B cell (primary cell): ENCODE measurements around the gene RNF130. TPM values are rescaled to one million over a fixed set of nuclear protein-coding genes. Genes with fewer than 3 reads are reported as not detected.
"Not testable (repeated sequence)": the region's sequence is repeated elsewhere in the genome, so short reads cannot be mapped to it uniquely, and the experiment has no call there.

ENCODE experiments used
- ATAC-seq: fragments of 200-7000 bp; cut with Tn5 transposase; one replicate; pipeline ENCODE4 v1.10.0; 2021; ENCODE audit warnings: low read depth, mild to moderate bottlenecking, moderate number of reproducible peaks, moderate library complexity
- CTCF ChIA-PET: fragments of 350-600 bp; sonication (Branson Sonifier 250); formaldehyde crosslinking; loops from one replicate; lab custom pipeline; 2021; ENCODE audit warnings: antibody characterized with exemption, inconsistent platforms; lab: Charles Lee
- POLR2A ChIA-PET: fragments of 350-600 bp; sonication (Branson Sonifier 250); formaldehyde crosslinking; loops from one replicate; lab custom pipeline; 2021; ENCODE audit warnings: antibody characterized with exemption; lab: Charles Lee
- DNase-seq: peaks from one replicate; pipeline ENCODE4 v3.0.0; 2013
- H2AFZ ChIP-seq: 2 replicates; pipeline ENCODE4 v1.6.1; 2012; ENCODE audit warnings: mild to moderate bottlenecking, low read depth, low read length; ENCODE audit not compliant: insufficient read depth, poor library complexity, severe bottlenecking
- H3K27ac ChIP-seq, 2 donors: 1 replicate in 1 of 2; 2 replicates in 1 of 2; pipeline ENCODE4 v1.5.1; 2012 to 2013; ENCODE audit warnings: low read length in 2 of 2, mild to moderate bottlenecking in 2 of 2, moderate library complexity in 1 of 2
- H3K27me3 ChIP-seq, 4 experiments: fragments of 200-600 bp in 1 of 4; sonication (generic) in 1 of 4; replicated peaks in 1 of 4; 1 replicate in 2 of 4; 2 replicates in 2 of 4; pipeline versions ENCODE4 v1.6.1 to v1.7.0; 2013 to 2016; ENCODE audit warnings: low read length in 3 of 4, mild to moderate bottlenecking in 2 of 4, mixed read lengths in 1 of 4, moderate library complexity in 1 of 4; ENCODE audit not compliant: insufficient read depth in 4 of 4, control insufficient read depth in 3 of 4; ENCODE audit errors: control extremely low read depth in 1 of 4
- H3K36me3 ChIP-seq, 2 experiments: replicated peaks in 1 of 2; 1 replicate in 1 of 2; 2 replicates in 1 of 2; pipeline versions ENCODE4 v1.6.1 to v1.7.1; 2013; ENCODE audit warnings: low read length in 1 of 2; ENCODE audit not compliant: insufficient read depth in 2 of 2, control insufficient read depth in 1 of 2; ENCODE audit errors: control extremely low read depth in 1 of 2, extremely low read depth in 1 of 2
- H3K4me1 ChIP-seq, 2 donors: fragments of 200-600 bp in 1 of 2; sonication (generic) in 1 of 2; 1 replicate in 1 of 2; 2 replicates in 1 of 2; pipeline versions ENCODE4 v1.5.1 to v1.6.1; 2013 to 2017; ENCODE audit warnings: low read length in 2 of 2; ENCODE audit not compliant: control insufficient read depth in 2 of 2, insufficient read depth in 2 of 2
- H3K4me2 ChIP-seq: replicated peaks from 2 replicates; pipeline ENCODE3; 2012; ENCODE audit warnings: mild to moderate bottlenecking, low read depth, low read length; ENCODE audit not compliant: poor library complexity, severe bottlenecking
- H3K4me3 ChIP-seq, 5 experiments: fragments of 200-600 bp in 1 of 5; sonication (generic) in 1 of 5; 1 replicate in 3 of 5; 2 replicates in 2 of 5; pipeline versions ENCODE4 v1.5.1 to v1.7.0; 2011 to 2016; ENCODE audit warnings: low read length in 4 of 5, mild to moderate bottlenecking in 4 of 5, low read depth in 2 of 5, control low read depth in 1 of 5, moderate library complexity in 1 of 5; ENCODE audit not compliant: insufficient read depth in 1 of 5; ENCODE audit errors: control extremely low read depth in 1 of 5, extremely low read depth in 1 of 5
- H3K79me2 ChIP-seq: fragments of 200-600 bp; sonication (generic); one replicate; pipeline ENCODE4 v1.6.0; 2016; ENCODE audit warnings: low read length; ENCODE audit not compliant: control insufficient read depth, insufficient read depth
- H3K9ac ChIP-seq: fragments of 200-600 bp; sonication (generic); 2 replicates; pipeline ENCODE4 v1.6.1; 2017; ENCODE audit warnings: mild to moderate bottlenecking, low read length, moderate library complexity
- H3K9me3 ChIP-seq, 3 donors: one replicate each; pipeline versions ENCODE4 v1.6.1 to v1.7.1; 2013; ENCODE audit warnings: low read length in 2 of 3; ENCODE audit not compliant: control insufficient read depth in 2 of 3, insufficient read depth in 1 of 3; ENCODE audit errors: control extremely low read depth in 1 of 3
- H4K20me1 ChIP-seq: 2 replicates; pipeline ENCODE4 v1.6.0; 2012; ENCODE audit warnings: mild to moderate bottlenecking, low read length; ENCODE audit not compliant: insufficient read depth, control insufficient read depth, poor library complexity, severe bottlenecking
- H3K27ac Mint-ChIP-seq: one replicate; pipeline ENCODE4 v1.8.0; 2021; ENCODE audit warnings: mixed read lengths
- H3K27me3 Mint-ChIP-seq: one replicate; pipeline ENCODE4 v1.8.0; 2021; ENCODE audit warnings: mixed read lengths
- H3K4me1 Mint-ChIP-seq: one replicate; pipeline ENCODE4 v1.8.0; 2021; ENCODE audit warnings: mixed read lengths
- H3K4me3 Mint-ChIP-seq: one replicate; pipeline ENCODE4 v1.8.0; 2021; ENCODE audit warnings: mixed read lengths
- H3K9me3 Mint-ChIP-seq: one replicate; pipeline ENCODE4 v1.8.0; 2022; ENCODE audit warnings: mixed read lengths; ENCODE audit not compliant: insufficient read depth
- EZH2 ChIP-seq: IDR thresholded peaks from 2 replicates; pipeline ENCODE4 v1.6.1; 2012; ENCODE audit warnings: borderline replicate concordance, low read depth, mild to moderate bottlenecking, moderate library complexity, low read length; ENCODE audit not compliant: insufficient read depth, poor library complexity, severe bottlenecking
- WGBS: methylation state at CpG from one replicate; pipeline ENCODE4 v1.1.5; 2013; ENCODE audit warnings: missing lambda C conversion rate; ENCODE audit not compliant: insufficient coverage; 5-methylcytosine and 5-hydroxymethylcytosine counted together
- intact Hi-C: fragments of 100-400 bp; cut with micrococcal nuclease; formaldehyde crosslinking; loops from one replicate; pipeline ENCODE4 v1.10.0; 2022
- polyA plus RNA-seq: library from polyadenylated mRNA; depleted of rRNA; stranded (reverse); fragments of >200 nt; gene quantifications from 2 replicates; pipeline ENCODE4 v1.2.3, GENCODE V29; 2012
- total RNA-seq, 2 donors: library from RNA; stranded (reverse); fragments of 120-200 nt in 1 of 2; gene quantifications; 1 replicate in 1 of 2; 2 replicates in 1 of 2; pipeline versions ENCODE4 v1.2.3 to v1.2.4, GENCODE V29; 2013 to 2022
- TF ChIP-seq, protein P1 (sequence below): fragments of 200-600 bp; IDR thresholded peaks from one replicate; pipeline ENCODE4 v1.8.0; 2022; ENCODE audit warnings: antibody characterized with exemption, mild to moderate bottlenecking

The RNF130 gene
- total and polyA plus RNA-seq, 2 donors (not counting 1 experiment from before 2014, with no cell fraction given) = 18.1 to 25.8 TPM

DNA sequence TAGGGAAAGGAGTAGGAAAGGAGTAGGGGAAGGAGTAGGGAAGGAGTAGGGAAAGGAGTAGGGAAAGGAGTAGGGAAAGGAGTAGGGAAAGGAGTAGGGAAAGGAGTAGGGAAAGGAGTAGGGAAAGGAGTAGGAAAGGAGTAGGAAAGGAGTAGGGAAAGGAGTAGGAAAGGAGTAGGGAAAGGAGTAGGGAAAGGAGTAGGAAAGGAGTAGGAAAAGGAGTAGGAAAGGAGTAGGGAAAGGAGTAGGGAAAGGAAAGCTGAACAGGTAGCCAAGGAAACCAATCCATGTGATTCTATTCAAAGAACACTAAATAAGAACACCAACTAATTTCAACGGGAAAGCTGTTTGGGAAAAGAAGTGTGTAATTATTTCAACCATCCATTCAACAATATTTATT, 56.0 kb downstream of the RNF130 start:
- DNase-seq, ATAC-seq, H3K4me1 Mint-ChIP-seq, H3K9me3 Mint-ChIP-seq, intact Hi-C loops, H3K27ac ChIP-seq, H3K9ac ChIP-seq, H4K20me1 ChIP-seq, H3K27me3 ChIP-seq, H3K4me2 ChIP-seq, CTCF ChIA-PET, H2AFZ ChIP-seq, H3K79me2 ChIP-seq, H3K9me3 ChIP-seq, H3K4me1 ChIP-seq, H3K4me3 Mint-ChIP-seq, POLR2A ChIA-PET, H3K4me3 ChIP-seq, H3K27me3 Mint-ChIP-seq, H3K27ac Mint-ChIP-seq, H3K36me3 ChIP-seq: not testable (repeated sequence)
- no CpG with 5 or more reads among the region's 1 CpG for WGBS

DNA sequence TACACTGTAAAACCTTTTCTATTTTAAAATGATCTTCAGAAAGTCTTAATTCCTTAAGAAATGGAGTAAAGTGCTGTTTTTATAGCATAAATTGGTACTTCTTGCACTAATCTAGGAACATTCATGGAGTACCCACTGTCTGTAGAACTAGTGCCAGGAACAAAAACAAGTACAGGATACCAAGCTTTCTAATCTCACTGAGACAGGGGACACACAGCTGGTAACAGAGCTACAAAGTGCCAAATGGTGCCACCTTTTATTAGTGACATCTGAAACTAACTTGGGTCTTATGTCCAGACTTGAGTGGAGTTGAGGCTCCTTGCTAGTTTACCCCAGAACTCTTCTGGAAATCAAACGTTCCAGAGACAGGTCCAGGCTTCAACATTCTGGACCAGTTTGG, 57.9 kb downstream of the RNF130 start:
- H3K9me3 Mint-ChIP-seq = no peaks in the 10 kb centered on the region
- no peaks in the 10 kb centered on the region for H4K20me1 ChIP-seq
- H3K27ac ChIP-seq = no peak overlapping the region
- no peaks in the 10 kb centered on the region for H3K27me3 ChIP-seq
- intact Hi-C loops = no loop called here
- CTCF ChIA-PET = no interaction called here
- 100% methylated on average over 1 of the region's 1 CpG for whole genome bisulfite sequencing
- H3K9me3 ChIP-seq = peaks cover 0 to 2% (median 0%) of the 10 kb centered on the region in 3 donors
- H3K27ac Mint-ChIP-seq = no peak overlapping the region
- POLR2A ChIA-PET = no interaction called here
- no peak overlapping the region for H3K9ac ChIP-seq
- no peaks in the 10 kb centered on the region for H3K4me1 Mint-ChIP-seq
- no peak for TF ChIP-seq EZH2
- TF ChIP-seq, protein P1, sequence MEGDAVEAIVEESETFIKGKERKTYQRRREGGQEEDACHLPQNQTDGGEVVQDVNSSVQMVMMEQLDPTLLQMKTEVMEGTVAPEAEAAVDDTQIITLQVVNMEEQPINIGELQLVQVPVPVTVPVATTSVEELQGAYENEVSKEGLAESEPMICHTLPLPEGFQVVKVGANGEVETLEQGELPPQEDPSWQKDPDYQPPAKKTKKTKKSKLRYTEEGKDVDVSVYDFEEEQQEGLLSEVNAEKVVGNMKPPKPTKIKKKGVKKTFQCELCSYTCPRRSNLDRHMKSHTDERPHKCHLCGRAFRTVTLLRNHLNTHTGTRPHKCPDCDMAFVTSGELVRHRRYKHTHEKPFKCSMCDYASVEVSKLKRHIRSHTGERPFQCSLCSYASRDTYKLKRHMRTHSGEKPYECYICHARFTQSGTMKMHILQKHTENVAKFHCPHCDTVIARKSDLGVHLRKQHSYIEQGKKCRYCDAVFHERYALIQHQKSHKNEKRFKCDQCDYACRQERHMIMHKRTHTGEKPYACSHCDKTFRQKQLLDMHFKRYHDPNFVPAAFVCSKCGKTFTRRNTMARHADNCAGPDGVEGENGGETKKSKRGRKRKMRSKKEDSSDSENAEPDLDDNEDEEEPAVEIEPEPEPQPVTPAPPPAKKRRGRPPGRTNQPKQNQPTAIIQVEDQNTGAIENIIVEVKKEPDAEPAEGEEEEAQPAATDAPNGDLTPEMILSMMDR = no peak
- no peak overlapping the region for H2AFZ ChIP-seq
- no peaks in the 10 kb centered on the region for H3K27me3 Mint-ChIP-seq
- H3K4me2 ChIP-seq = no peak overlapping the region
- no peak for DNase-seq
- H3K4me3 Mint-ChIP-seq = no peak overlapping the region
- no peak overlapping the region for H3K4me3 ChIP-seq
- H3K36me3 ChIP-seq = peaks cover 0 to 3% of the 10 kb centered on the region in 2 experiments
- no peak for ATAC-seq
- H3K4me1 ChIP-seq = no peaks in the 10 kb centered on the region
- H3K79me2 ChIP-seq = no peaks in the 10 kb centered on the region
